Left cardiac atrium (tissue), 4 donors: ENCODE results near the gene IQCF5. TPM values are rescaled to one million over a fixed set of nuclear protein-coding genes. Genes with fewer than 3 reads are reported as not detected.
"Not testable (repeated sequence)": the region's sequence is repeated elsewhere in the genome, so short reads cannot be mapped to it uniquely, and the experiment has no call there.

ENCODE experiments used
- ATAC-seq, 2 donors: fragments of 200-7000 bp; cut with Tn5 transposase; one replicate each; pipeline ENCODE4 v1.9.1; 2020; ENCODE audit warnings: mild to moderate bottlenecking in 2 of 2, moderate library complexity in 2 of 2
- DNase-seq: peaks from one replicate; pipeline ENCODE4 v3.0.0-alpha.2; 2020
- intact Hi-C, 2 donors: fragments of 100-400 bp; cut with DNase I; formaldehyde crosslinking; loops; one replicate each; pipeline versions ENCODE4 v1.14.1 to v1.15.1; 2022 to 2023
- long read RNA-seq: library from polyadenylated mRNA; unstranded; transcript quantifications from one replicate; pipeline ENCODE4 v2.0.0, GENCODE V29; 2021
- total RNA-seq, 2 donors: library from RNA; stranded (reverse); fragmentation: NEBNext Ultra II Directional; extraction: Animal tissue kit (Norgen Biotek cat#: 25700); gene quantifications; one replicate each; pipeline ENCODE4 v1.2.1, GENCODE V29; 2021
- donor health status: DM: no; HTN: yes; CAD: no.
- donor health status: DM: no; HTN: yes; CAD: no; lungs with severe emphysema.
- donor health status: DM: yes; HTN: yes; CAD: no.
- donor health status: Dilated cardiomyopathy.

The IQCF5 gene
- not detected for total RNA-seq
- long read RNA-seq = 0 reads

- no peak for DNase-seq
- ATAC-seq = no peak
- intact Hi-C loops = no loop called here
Measured at GRCh38 chr3:51875501-51875900, at the start of gene IQCF5. Gene IQCF5 (minus strand): TSS chr3:51875601. CDS start chr3:51875531, 70 bp downstream.

DNA sequence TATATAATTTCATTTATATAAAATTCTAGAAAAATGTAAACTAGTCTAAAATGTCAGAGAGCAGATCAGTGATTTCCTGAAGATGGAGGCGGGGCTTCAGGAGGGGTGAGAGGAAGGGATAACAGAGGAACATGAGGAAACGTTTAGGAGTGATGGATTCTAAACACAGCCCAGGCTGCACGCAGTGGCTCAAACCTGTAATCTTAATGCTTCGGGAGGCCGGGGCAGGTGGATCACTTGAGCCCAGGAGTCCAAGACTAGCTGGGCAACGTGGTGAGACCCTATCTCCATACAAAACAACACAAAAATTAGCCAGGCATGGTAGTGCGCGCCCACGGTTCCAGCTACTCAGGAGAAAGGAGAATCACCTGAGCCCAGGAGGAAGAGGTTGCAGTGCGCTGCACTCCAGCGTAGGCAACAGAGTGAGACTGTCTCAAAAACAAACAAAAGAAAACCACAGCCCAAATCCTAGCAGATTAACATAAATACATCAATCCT, 45.7 kb upstream of the IQCF5 start:
- ATAC-seq (no peak), DNase-seq (no peak)
- intact Hi-C loops = no loop called here

GRCh38 chr3:51916418-51916817, 41.0 kb upstream of the IQCF5 start:
- ATAC-seq (no peak), DNase-seq (no peak)
- intact Hi-C loops = no loop called here

DNA sequence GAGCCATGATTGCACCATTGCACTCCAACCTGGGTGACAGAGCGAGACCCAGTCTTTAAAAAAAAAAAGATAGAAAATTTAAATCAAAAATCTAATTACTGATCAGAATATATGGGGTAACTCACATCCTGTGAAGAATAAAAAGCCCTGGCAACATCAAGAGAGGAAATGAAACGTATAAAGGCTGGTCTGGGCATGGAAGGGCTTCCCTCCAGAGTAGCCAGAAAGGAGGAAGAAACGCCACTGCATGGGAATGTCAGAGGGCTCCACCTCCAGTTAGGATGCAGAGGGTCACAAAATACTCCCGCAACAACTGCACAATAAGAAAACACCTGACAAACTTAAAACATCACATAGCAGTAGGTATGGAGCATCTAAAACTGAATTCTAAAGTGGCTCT, 32.6 kb upstream of the IQCF5 start:
- DNase-seq = no peak
- ATAC-seq = no peak
- intact Hi-C loops = no loop called here

GRCh38 chr3:51904034-51904823, 28.8 kb upstream of the IQCF5 start:
- ATAC-seq (no peak), DNase-seq (no peak)
- intact Hi-C loops = no loop called here

GRCh38 chr3:51902361-51902760, 27.0 kb upstream of the IQCF5 start:
- DNase-seq, ATAC-seq, intact Hi-C loops: not testable (repeated sequence)

GRCh38 chr3:51900043-51900442, 24.6 kb upstream of the IQCF5 start:
- DNase-seq, intact Hi-C loops, ATAC-seq: not testable (repeated sequence)

DNA sequence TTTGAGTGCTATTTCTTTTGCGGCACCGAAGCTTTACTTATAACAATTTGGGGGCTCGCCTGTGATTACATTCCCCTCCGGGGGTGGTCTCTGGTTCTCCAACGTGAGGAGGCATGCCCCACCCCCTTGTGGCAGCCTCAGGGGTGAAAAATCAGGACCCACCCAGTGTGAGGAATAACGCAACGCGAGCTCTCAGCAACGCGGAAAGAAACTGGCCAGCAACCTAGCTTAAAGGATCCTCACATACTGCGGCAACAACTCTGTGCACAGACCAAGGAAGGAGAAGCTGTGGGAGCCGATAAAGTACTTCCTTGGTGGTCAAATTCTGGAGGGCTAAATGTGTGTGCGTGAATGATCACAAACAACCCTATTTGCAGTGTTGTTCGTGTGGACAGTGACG, 22.0 kb upstream of the IQCF5 start:
- intact Hi-C loops = no loop called here
- no peak for ATAC-seq
- no peak for DNase-seq

GRCh38 chr3:51896607-51897305, 21.4 kb upstream of the IQCF5 start:
- intact Hi-C loops = no loop called here
- no peak for ATAC-seq
- no peak for DNase-seq

DNA sequence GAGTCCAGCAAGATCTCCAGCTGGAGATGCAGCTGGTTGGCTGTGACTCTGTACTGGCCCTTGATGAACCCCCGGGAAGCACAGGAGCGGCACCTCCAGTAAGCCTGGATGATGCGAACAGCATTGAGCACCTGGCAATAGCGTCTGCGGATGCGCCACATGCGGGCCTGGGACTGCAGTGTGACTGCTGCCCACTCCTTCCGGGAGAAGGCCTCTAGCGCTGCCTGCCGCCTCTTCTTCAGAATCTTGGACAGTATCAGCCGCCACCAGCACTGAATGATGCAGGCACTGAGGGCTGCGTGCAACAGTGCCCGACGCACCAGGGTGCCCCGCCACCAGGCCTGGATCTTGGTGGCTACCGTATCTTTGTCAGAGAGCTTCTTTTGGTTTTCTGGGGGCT, 19.5 kb upstream of the IQCF5 start:
- DNase-seq (no peak), ATAC-seq (no peak)
- intact Hi-C loops = no loop called here

GRCh38 chr3:51894391-51894790, 19.0 kb upstream of the IQCF5 start:
- ATAC-seq (no peak), DNase-seq (no peak)
- intact Hi-C loops = no loop called here

DNA sequence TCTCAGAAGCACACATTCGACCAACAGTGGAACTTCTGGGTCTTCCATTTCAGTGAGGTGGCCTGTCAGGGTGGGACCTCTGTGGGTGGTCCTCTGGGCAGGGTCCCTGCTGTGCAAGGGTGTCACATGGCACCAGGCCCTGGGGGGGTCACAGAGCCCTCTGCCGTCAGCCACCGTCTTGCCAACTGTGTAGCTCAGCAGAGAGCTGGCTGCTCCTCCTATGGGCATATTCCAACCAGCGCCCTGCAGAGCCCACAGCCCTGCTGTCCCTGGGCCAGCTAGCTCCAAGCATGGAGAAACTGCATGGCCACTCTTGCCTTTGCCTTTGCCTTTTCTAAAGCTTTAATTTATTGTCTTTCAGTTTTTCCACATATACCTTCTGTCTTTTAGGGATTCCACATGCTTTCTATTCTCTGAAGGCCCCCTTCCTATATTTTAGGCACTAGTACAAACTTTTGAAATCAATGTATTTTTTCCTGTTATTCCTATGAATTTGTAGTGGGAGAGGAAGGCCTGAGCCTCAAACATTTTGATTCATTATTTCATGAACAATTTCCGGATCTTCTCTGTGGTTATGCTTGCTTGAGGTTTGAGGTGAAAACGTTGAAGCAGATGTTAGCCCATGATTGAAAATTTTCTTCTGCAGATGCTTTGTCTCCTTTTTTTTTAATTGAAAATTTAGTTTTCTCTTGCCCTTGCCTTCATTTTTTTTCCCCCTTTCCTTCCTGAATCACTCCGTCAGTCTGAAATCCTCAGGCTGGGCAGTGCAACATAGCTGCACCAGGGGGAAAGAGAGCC, 16.0 kb upstream of the IQCF5 start:
- intact Hi-C loops = no loop called here
- ATAC-seq = no peak
- no peak for DNase-seq

GRCh38 chr3:51888463-51889105, 13.2 kb upstream of the IQCF5 start:
- intact Hi-C loops = no loop called here
- no peak for DNase-seq
- no peak for ATAC-seq

DNA sequence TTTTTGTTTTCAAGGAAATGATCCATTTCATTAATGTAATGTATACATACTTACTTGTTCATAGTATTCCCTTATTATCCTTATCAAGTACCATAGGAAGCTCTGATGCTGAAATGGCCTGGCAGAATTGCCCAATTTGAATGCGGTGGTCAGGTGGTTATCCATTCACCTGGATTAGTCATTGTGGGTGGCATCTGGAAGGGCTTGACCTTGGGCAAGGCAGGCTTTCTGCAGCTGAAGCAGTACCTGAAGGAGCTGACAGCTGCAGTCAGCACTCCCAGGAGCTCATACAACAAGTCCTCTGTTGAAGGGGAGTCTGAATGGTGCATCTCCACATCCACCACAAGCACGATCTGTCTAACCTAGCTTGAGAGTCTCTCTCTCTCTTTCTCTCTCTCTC, 12.2 kb upstream of the IQCF5 start:
- ATAC-seq (no peak), DNase-seq (no peak)
- intact Hi-C loops = no loop called here

DNA sequence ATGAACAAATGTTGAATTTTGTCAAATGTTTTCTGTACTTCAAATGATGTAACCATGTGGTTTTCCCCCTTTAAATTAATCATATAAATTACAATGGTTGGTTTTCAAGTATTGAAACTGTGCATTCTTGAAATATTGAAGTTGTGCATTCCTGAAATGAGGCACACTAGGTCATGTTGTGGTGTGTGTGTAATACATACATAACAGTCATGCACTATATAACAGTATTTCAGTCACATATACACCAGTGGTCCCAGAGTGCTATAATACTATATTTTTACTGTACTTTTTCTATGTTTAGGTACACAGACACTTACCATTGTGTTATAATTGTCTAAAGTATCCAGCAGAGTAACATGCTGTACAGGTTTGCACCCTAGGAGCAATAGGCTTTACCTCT, 11.0 kb upstream of the IQCF5 start:
- intact Hi-C loops = no loop called here
- DNase-seq = no peak
- no peak for ATAC-seq

DNA sequence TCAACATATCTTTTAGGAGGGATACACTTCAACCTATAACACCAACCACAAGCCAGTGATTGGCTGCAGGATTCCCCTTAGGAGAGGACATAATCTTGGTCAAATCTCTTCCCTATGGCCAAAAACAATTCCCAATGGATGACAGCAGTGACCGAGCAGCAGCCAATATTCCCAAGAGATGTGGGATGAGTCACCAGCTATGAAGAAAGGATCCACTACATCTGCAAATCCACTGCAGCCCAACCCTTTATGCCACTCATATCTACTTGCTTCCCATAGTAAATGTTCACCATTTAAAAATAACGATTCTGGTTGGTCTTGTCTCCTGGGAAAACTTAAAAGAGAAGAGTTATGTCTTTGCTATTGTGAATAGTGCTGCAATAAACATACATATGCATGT, 4.5 kb upstream of the IQCF5 start:
- intact Hi-C loops = no loop called here
- DNase-seq (no peak), ATAC-seq (no peak)

GRCh38 chr3:51876186-51876585, 785 bp upstream of the IQCF5 start:
- no peak for ATAC-seq
- DNase-seq = no peak
- intact Hi-C loops = no loop called here

GRCh38 chr3:51874889-51875288, 512 bp downstream of the IQCF5 start:
- intact Hi-C loops = no loop called here
- no peak for ATAC-seq
- DNase-seq = no peak

DNA sequence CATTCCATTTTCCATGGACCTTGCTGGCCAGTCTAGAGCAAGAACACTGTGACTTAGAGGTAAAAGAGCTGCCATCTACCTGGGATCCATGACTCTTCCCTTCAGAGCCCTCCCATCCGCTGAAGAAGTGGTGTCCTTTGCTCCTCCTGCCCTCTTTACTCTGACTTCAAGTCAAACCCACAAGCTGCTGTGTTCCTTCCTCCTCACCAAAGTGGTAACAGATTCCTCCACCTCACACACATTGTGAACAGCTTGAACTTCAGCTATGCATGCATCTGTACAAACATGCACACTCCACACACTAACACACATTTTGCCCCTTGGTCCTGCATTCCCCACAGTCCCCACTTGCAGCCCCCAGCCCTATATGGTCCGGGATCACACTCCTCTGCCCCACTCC, 990 bp downstream of the IQCF5 start:
- DNase-seq = no peak
- intact Hi-C loops = no loop called here
- ATAC-seq = no peak
